ENCODE data around the gene ZNF780A.
"Not testable (repeated sequence)": the region's sequence is repeated elsewhere in the genome, so short reads cannot be mapped to it uniquely, and the experiment has no call there.

ZNF780A gene

DNA sequence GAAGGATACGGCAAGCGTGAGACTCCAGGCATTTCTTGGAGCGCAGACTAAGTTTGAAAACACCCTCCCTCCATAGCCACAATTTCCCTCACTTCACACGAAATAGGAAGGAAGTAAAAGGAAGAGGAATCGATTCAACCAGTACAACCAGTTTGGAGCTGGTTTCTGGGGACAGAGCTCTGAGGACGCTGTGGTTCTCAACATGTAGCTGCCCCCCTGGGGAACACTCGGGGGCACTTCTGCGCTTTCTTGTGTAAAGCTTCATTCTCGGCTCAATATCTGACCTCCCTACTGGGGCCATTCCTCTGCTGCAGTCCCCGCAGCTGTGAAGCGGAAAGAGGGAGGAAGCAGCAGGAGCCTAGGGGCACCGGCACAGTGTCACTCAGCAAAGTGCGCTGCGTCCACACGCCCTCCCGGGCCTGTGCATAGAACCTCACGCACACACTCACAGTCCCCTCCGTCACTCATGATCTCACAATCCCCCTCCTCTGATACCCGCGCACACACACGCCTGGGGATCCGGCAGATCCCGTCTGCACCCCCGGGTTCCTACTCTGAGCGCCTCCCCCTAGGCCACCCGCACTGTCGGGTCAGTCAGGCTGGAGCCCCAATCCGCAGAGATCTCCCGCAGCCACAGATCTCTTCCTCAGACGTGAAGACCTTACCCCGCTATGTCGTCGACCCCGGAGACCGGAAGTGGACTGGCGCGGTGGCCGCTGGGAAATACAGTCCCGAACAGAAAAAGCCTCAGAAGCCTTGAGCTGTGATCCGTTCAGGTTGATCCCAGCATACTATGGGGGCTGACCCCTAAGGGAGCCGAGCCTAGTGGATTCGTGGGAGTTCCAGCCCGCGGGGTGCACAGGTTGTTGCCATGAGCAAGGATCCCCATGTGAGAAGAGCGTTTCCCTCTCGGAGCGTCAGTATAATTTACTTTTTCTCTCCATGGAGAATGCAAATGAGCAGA, at the start of gene ZNF780A:
Gene ZNF780A (minus strand): TSS at position 703 of the 964 bp plus-strand sequence. CDS start 6,190 bp downstream, outside the sequence.
- in situ Hi-C loops (cut with HindIII; ENCODE audit: low sequenced_read_pairs): loop anchor here (25.0 kb wide), 1 partner anchor 303 kb away; the partner anchor contains the start of gene LEUTX

DNA sequence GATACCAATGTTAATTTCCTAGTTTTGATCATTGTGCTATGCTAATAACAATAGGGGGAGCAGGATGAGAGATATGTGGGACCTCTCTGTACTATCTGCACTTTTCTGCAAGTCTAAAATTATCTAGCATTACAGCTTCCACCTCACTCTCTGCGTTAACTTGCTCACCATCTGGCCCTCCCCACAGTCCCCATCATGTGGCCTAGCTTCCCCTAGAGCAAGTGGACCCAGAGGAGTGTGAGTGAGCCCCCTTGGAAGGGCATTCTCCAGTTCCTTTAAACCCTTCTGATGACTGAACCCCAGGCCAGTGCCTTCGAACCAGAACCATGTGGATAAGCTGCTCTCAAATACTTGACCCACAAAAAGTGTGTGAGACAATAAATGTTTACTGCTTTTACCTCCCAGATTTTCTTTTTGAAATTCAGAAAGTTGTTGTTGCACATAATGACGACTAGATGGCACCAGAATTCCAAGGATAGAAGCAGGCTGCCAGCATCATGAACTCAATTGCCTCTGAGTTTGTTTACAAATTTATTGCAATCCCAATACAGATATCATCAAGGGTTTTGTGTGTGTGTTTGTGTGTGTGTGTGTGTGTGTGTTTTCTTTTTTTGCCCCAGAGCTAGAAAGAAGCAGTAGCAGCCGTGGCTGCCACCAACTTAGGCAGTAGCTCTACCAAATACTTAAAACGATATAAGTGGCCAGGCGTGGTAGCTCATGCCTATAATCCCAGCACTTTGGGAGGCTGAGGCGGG, 49.0 kb upstream of the ZNF780A start:
- in situ Hi-C loops (cut with HindIII; ENCODE audit: low sequenced_read_pairs): no loop called here

DNA sequence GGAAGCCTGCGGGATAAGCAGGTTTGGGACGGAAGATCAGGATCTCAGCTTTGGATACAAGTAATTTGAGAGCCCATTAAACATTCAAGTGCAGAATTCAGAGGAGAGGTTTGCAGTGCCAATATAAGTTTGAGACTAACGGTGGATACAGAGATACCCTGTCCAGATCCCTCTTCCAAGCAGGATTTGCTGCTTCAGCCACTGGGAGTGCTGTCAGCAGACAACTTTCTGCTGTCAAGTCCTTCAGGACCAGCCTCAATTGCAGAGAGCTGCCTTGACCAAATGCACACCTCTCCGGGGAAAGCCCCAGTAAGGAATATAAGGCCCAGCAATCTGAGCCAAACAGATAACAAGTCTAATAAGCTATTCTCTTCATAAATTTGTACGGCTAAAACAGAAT, 46.1 kb upstream of the ZNF780A start:
- in situ Hi-C loops (cut with HindIII; ENCODE audit: low sequenced_read_pairs): no loop called here

DNA sequence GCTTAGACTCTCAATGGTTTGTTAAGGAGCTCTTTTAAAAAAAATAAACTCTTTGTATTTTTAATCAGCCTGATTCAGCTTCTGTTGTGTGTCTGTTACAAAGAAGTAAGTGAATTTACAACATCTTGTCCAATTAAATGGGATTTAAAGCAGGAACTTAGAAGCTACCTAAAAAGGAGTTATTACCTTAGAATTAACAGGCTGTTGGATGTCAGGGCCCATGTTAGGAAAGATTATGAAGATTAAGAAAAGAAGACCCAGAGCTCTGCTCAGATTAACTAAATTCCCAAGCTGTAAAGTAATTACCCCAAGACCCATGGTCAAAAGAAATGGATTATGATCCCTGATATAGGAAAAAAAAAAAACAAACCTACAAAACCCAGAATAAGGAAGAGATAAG, 44.1 kb upstream of the ZNF780A start:
- in situ Hi-C loops (cut with HindIII; ENCODE audit: low sequenced_read_pairs): no loop called here

DNA sequence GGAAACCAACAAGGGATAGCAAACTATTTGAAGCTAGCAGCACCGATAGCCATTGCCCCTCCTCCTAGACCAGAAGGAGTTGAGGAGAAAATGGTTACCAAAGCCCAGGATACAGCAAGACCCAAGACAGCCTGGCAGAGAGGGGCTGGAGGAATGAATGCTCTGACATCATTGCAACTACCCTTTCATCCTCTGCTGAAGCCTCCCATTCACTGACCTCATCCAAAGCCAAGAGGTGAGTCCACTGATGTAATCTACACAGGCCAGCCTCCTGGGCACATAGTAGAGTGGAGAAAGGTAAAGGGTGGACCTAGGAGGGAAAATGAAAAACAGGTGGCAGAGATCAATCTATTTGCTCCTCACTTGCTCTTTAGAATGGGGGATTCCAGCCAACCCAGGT, 42.7 kb upstream of the ZNF780A start:
- in situ Hi-C loops (cut with HindIII; ENCODE audit: low sequenced_read_pairs): no loop called here

DNA sequence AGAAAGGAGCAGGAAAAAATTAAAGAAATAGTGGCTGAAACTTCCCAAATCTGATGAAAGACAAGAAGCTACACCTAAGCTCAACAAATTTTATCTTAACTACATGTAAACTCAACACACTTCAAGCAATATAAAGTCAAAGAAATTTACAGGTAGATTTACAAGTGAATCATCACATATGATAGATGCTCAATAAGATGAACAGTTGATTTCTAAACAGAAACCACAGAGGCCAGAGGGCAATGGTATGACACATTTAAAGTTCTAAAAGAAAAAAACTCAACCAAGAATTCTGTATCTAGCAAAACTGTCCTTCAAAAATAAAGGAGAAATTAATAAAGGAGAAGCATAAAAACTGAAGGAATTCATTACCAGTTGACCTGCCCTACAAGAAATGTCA, 39.3 kb upstream of the ZNF780A start:
- in situ Hi-C loops (cut with HindIII; ENCODE audit: low sequenced_read_pairs): no loop called here

DNA sequence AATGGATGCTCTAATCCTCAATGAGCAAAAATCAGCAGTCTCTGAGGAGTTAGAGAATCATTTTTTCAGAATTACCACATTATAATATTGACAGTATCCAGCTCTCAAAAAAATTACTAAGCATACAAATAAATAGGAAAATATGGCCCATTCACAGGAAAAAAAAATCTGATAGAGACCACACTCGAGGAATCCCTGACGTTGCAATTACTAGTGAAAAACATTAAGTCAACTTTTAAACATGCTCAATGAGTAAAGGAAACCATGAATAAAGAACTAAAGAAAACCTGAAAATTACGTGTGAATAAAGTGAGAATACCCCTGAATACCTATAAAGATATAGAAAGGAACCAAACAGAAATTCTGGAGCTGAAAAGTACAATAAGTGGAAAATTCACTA, 38.7 kb upstream of the ZNF780A start:
- in situ Hi-C loops (cut with HindIII; ENCODE audit: low sequenced_read_pairs): no loop called here

DNA sequence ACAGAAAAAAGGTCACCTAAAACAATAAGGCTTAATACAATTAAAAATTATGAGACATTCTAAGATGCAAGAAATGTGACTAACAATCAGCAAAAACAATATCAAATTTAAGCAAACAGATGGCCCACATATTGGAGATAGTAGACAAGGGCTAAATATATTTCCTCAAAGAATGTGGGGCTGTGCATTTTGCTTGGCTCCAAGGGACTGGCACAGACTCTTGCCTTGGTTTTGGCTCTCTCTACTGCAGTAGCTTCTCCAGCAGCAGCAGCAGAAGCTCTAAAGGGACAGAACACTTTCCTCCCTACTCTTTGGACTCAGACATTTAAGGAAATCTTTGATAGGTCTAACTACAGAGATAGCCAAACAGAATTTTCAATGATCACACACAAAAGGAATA, 38.2 kb upstream of the ZNF780A start:
- in situ Hi-C loops (cut with HindIII; ENCODE audit: low sequenced_read_pairs): no loop called here

DNA sequence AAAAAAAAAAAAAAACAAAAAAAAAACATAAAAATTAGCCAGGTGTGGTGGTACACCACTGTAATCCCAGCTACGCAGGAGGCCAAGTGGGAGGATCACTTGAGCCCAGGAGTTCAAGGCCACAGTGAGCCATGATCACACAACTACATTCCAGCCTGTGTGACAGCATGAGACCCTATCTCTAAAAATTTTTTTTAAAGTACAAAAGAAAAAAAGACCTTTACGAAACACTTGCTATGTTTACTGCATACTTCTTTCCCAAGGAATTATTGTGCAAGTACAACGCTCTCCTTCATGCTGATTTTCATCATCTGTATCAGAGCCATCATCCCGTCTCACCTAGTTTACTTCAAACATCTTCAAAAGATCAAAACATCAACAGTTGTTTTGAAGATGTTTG, 28.6 kb upstream of the ZNF780A start:
- in situ Hi-C loops (cut with HindIII; ENCODE audit: low sequenced_read_pairs): no loop called here

DNA sequence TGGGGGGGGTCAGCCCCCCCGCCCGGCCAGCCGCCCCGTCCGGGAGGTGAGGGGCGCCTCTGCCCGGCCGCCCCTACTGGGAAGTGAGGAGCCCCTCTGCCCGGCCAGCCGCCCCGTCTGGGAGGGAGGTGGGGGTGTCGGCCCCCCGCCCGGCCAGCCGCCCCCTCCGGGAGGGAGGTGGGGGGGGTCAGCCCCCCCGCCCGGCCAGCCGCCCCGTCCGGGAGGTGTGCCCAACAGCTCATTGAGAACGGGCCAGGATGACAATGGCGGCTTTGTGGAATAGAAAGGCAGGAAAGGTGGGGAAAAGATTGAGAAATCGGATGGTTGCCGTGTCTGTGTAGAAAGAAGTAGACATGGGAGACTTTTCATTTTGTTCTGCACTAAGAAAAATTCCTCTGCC, 27.9 kb upstream of the ZNF780A start:
- in situ Hi-C loops (cut with HindIII; ENCODE audit: low sequenced_read_pairs): not testable (repeated sequence)

DNA sequence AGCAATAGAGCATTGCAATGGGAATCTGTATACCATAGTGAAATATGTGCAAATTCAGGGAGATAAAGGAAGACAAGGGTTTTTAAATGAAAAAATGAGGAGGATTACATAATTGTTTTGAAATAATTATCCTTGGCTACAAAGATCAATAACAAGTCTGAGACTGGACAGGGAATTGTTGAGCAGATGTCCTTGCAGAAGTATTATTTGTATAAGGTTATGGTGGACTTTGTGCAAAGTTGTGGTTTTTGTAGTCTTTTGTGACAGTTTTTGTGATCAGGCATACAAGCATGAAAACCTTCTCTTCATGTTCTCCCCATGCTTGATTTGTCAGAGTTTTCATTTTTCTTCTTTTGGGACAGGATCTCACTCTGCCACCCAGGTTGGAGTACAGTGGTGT, 25.3 kb upstream of the ZNF780A start:
- in situ Hi-C loops (cut with HindIII; ENCODE audit: low sequenced_read_pairs): no loop called here

DNA sequence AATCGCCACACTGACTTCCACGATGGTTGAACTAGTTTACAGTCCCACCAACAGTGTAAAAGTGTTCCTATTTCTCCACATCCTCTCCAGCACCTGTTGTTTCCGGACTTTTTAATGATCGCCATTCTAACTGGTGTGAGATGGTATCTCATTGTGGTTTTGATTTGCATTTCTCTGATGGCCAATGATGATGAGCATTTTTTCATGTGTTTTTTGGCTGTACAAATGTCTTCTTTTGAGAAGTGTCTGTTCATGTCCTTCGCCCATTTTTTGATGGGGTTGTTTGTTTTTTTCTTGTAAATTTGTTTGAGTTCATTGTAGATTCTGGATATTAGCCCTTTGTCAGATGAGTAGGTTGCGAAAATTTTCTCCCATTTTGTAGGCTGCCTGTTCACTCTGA, 23.4 kb upstream of the ZNF780A start:
- in situ Hi-C loops (cut with HindIII; ENCODE audit: low sequenced_read_pairs): not testable (repeated sequence)

DNA sequence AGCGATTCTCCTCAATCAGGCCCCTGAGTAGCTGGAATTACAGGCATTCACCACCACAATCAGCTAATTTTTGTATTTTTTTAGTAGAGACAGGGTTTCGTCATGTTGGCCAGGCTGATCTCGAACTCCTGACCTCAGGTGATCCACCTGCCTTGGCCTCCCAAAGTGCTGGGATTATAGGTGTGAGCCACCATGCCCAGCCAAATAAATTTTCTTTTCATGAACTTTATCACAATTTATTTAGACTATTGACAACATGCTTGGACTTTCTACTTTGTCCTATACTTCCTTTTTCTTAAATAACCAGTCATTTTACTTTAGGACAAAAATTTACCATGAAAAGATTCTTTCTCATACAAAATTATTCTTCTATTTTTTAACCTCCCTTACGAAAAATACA, 21.5 kb upstream of the ZNF780A start:
- in situ Hi-C loops (cut with HindIII; ENCODE audit: low sequenced_read_pairs): not testable (repeated sequence)

DNA sequence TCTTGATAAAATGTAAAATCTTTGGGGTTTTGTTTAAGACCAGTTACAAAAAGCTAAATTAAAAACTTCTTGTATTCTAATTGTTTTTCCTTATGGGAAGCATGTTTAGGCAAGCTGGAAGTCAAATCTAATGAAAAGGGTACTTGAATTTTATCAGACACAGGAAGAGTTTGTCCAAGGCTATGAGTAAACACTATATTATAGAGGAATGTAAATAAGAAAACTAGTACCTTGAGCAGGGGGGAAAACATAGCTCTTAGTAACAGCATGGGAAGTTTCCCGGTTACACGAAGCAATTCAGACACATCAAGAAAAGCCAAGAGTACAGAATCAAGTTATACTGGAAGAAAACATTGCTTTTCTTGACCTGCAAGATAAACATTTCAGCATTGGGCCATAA, 19.8 kb upstream of the ZNF780A start:
- in situ Hi-C loops (cut with HindIII; ENCODE audit: low sequenced_read_pairs): no loop called here

DNA sequence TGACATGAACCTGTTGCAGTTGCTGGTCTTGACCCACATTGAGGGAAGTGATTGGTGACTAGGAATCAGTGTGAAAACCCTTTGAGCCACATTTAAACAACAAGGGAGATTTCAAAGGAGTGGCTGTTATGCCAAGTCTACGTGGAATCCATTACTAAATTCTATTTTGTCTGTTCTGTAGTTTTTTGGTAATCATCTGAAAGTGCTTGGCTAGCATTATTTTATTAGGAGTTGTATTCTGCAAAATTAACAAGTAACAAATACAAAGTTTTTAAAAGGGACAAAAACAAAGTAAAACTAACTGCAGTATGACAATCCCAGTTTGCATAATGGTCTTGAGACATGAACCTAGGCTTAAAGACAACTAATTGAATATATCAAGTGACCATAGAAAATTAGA, 14.0 kb upstream of the ZNF780A start:
- in situ Hi-C loops (cut with HindIII; ENCODE audit: low sequenced_read_pairs): no loop called here

DNA sequence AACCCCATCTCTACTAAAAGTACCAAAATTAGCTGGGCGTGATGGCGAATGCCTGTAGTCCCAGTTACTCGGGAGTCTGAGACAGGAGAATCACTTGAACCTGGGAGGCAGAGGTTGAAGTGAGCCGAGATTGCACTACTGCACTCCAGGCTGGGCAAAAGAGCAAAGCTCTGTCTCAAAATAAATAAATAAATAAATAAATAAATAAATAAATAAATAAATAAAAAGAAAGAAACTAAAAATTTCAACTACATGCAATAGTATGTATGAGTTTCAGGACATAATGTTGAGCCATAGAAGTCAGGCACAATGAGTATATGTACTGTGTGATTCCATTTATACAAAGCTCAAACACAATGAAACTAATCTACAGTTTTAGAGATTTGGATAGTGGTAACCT, 12.9 kb upstream of the ZNF780A start:
- in situ Hi-C loops (cut with HindIII; ENCODE audit: low sequenced_read_pairs): no loop called here

DNA sequence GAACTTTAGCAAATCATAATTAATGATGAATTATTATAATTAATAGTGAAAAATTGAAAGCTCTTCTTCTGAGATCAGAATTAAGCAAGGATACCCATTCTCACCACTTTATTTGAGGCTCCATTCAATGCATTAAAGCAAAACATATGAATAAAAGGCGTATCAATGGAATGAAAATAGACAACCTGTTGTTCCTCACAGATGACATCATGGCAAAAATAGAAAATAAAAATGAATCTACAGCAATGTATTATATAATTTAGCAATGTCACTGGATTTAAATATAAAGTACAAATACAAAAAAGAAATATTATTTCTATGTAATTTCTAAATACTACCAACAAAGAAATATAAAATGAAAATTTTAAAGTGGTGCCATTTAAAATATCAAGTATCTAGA, 11.1 kb upstream of the ZNF780A start:
- in situ Hi-C loops (cut with HindIII; ENCODE audit: low sequenced_read_pairs): no loop called here

DNA sequence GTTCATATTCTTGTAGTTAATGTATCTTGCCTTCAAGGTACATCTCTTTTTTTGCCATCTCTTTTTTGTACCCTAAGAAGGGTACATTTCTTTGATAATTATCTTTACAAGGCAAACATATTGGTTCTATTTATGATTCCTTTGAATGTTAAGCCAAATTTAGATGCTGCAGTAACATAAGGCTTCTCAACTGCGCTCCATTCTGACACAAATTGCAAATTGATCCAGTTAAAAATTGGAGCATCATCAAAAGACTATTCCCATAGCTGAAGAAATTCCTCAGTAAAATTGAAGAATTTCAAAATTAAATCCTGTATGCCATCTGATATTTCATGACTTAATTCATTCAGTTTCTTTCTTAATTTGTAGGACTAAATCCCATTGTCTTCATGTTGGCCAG, 2.7 kb upstream of the ZNF780A start:
- in situ Hi-C loops (cut with HindIII; ENCODE audit: low sequenced_read_pairs): loop anchor here (25.0 kb wide), 1 partner anchor 306 kb away; the partner anchor contains the start of gene LEUTX

DNA sequence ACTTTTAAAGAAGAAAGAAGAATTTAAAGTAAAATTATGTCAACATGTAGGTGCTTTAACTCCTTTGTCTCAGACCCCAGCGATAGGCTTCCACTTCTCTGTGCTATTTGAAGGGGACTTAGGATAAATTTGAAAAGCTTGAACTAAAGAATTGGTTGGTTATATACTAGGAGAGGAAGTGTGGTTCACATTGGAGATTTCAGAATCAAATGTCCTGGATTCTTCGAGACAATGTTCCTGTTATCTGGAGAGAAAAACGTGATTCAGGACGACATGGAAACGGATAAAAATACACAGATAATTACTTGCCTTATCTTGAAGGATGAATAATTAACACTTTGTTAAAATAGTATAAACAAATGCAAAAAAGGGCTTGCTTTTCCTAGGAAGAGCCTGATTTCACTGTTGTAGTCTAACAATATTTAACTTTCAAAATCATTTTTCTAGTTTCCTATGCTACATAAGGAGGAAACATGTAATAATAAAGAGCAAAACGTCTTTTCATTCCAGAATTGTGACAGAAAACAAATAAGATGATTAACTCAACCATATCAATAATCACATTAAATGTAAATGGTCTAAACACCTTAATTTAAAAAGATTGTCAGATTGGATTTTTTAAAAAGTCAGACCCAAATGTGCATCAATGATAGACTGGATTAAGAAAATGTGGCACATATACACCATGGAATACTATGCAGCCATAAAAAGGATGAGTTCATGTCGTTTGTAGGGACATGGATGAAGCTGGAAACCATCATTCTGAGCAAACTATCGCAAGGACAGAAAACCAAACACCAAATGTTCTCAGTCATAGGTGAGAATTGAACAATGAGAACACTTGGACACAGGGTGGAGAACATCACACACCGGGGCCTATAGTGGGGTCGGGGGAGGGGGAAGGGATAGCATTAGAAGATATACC, 724 bp upstream of the ZNF780A start:
- in situ Hi-C loops (cut with HindIII; ENCODE audit: low sequenced_read_pairs): loop anchor here (25.0 kb wide), 1 partner anchor 304 kb away; the partner anchor contains the start of gene LEUTX

DNA sequence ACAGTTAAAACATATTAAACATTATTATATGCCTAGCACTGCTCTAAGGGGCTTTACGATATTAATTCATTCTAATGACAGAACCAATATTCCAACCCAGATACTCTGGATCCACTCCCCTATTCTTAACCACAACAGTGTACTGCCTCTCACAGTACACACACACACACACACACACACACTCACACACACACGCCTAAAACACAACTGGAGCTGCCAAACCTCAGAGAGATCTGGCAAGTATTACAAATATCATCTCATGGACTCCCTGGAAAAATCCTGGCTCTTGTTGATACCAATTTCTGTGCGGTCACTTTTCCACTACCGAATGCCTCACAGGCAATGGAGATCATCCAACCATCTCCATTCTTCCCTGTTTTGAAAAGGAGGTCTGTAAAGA, 1.3 kb downstream of the ZNF780A start:
- in situ Hi-C loops (cut with HindIII; ENCODE audit: low sequenced_read_pairs): loop anchor here (25.0 kb wide), 1 partner anchor 302 kb away; the partner anchor contains the start of gene LEUTX

Data from DLD1 (cell line).